OCI-M2 (cell line): Measurements from ENCODE around the gene ELMO1.

Experiments used
- DNase-seq: peaks from one replicate; lab custom pipeline; 2025; ENCODE audit not compliant: unreplicated experiment; lab: John Stamatoyannopoulos, UW

The ELMO1 gene

DNA sequence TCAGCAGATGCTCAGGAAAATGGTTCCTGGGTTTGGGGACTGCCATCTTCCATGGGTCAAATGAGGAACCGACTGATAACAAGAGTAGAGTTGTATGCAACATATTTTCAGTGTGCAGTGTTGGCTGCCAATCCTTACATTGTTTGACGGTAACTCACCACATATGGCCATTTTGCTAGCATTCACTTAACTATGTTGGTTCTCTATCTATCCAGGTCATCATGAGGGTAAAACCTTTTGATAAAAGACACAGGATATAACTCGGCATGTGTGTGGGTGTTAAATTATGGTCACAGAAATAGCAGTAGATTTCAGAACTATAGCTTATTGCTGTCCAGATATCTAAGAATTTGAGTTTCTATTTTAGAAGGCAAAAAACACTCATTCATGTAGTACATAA is 583.6 kb downstream of the ELMO1 start:
- no peak for DNase-seq

DNA sequence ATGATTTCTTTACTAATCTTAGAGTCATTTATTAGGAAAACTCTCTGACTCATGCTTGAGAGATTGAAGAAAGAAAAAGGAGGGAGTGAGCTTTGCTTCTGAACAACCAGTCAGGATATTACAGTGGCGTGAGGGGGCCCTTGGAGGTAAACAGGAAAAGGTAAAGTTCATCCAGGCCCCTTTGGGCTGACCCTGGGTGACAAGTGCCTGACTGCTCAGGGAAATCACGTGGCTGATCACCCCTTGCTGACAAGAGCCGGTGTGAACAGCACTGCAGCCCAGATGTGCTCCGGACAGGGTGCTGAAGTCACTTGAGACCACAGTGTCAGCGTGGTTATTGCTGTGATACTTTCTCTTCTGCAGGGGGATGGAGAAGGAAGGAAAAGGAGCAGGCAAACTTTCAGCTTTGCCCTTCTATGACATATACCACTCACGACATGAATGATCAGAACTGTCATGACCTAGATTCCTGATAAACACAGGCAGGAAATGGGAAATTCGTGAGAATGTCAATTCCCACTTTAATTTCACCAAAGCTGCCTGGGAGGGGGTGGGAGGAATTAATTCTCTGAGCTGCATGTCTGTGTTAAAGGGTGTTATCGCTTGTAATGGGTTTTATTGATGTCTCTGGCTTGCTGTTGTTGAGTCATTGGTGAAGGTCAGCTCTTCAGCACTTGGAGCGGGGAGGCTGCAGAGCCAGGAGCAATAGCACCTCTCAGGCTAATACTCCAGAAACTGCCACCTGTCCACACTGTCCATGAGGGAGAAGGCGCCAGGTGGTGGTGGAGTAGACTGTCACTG is 584.6 kb downstream of the ELMO1 start:
- no peak for DNase-seq

- DNase-seq: no peak
Observed at GRCh38 chr7:36862771-36863261, 585.8 kb downstream of the ELMO1 start.

DNA sequence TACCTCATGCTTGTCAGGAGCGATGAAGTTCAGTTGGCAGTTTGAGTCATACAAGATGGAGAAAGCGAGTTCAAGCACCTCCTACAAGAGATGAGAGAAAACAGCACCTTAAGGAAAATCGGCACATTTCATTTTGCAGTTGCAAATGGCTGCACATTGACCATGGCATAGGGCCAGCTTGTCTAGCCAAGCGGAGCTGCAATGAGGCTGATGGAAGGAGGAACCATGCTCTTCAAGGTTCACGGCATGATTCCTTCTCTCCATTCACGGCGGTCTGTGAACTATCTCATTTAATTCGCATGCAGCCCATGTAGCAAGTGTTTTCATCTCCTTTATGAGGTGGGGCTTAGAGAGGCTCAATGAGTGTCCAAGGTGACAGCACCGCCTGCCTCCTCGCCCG is 587.0 kb downstream of the ELMO1 start:
- no peak for DNase-seq

GRCh38 chr7:36860681-36861080 is 588.0 kb downstream of the ELMO1 start:
- DNase-seq: no peak

- no peak for DNase-seq
Observed at GRCh38 chr7:36855330-36855729, 593.3 kb downstream of the ELMO1 start.

GRCh38 chr7:36854652-36855051 is 594.0 kb downstream of the ELMO1 start:
- no peak for DNase-seq

DNA sequence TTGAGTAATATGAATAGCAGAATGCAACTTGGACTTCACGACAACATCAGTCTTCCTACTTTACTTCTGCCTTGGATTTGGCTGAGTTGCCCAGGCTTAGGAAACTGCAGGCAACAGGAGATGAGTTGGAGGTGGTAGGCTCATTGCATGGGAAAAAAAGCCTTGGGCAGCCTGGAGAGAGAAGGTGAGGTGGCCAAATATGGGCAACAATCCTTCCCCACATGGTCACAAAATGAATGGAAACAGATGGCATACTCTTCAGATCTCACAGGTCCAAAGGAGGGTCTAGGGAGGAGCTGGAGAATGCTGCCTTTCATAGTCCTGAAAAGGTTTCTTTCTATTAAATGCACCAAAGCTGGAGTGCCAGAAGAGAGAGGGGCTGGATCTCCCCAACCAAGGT is 595.7 kb downstream of the ELMO1 start:
- DNase-seq: no peak

DNA sequence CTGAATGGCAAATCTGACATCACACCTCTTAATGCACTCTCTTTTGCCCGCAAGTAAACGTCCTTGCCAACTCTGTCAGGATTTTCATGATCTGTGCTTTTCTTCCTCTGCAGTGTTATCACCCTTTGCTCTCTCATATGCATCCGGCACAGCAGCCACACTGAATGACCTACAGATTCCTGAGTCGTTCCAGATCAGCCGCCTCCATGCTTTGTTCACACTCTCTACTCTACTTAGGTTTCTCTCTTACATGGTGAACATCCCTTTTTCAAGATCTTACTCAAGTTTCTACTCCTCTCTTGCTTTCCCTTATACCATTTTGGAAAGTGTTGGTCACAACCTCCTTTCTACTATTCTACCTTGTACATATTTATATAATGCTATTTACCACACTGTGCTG is 596.6 kb downstream of the ELMO1 start:
- no peak for DNase-seq

DNA sequence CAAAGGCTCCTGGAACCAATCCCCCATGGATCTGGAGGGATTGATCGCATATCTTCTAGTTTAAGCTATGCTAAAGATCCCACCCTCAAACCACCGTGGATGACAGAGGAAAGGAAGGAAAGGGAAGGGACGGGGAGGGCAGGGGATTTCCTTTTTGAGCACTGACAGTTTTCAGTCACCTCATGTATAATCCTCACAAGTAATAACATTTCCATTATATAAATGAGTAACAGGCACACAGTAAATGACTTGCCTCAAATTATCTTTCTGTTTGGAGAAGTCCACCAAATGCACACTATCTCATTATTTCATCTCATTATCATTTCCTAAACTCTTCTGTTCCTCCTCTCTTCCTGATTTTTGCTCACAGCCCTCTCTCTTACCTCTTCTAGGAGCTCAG is 597.3 kb downstream of the ELMO1 start:
- DNase-seq: no peak

- DNase-seq: no peak
Observed at GRCh38 chr7:36847946-36848345, 600.7 kb downstream of the ELMO1 start.

GRCh38 chr7:36844374-36844773 is 604.3 kb downstream of the ELMO1 start:
- DNase-seq: no peak

- no peak for DNase-seq
Observed at GRCh38 chr7:36840904-36841303, 607.8 kb downstream of the ELMO1 start.

DNA sequence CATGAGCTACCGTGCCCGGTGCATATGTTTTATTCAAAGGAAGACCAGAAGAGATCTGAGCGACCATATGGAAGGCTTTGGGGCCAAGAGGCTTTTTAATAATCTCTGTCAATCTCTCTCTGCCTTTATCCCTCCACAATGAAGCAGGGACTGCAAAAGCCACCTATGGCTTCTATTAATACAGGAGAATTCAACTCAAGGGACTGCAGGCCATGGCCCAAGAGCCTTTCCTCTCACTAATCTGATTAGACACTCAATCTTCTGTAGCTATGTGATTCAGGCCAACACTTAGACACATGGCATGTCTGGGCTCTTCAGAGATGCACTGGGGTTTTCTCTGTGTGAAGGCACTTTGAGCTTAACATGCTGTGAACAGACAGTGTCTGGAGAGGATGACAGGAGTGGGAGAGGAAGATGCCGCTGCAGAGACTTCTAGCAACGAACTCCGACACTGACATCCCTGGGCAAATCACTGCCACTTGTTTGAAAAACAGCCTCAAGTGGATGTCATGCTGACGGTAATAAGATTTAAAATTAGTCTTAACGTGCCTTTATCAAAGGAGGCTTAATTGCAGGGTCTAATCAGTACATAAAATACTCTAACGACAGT is 609.9 kb downstream of the ELMO1 start:
- no peak for DNase-seq

DNA sequence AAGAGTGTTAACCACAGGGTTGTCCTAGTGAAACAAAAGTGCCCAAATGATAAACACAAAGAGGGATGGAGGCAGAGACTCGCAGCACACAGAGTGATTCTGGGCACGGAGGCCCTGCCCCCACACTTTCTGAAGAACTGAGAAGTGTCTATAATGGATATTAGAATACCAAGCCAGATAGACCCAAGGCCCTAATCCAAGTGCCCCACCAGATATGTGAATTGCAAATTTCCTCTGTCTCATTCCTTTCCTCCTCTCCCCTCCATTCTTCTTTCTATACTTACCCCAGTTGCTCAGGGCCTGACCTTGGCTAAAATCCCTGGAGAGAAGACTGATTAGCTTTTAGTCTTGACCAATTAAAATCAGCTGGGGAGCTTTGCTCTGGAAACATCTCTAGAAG is 617.6 kb downstream of the ELMO1 start:
- no peak for DNase-seq

DNA sequence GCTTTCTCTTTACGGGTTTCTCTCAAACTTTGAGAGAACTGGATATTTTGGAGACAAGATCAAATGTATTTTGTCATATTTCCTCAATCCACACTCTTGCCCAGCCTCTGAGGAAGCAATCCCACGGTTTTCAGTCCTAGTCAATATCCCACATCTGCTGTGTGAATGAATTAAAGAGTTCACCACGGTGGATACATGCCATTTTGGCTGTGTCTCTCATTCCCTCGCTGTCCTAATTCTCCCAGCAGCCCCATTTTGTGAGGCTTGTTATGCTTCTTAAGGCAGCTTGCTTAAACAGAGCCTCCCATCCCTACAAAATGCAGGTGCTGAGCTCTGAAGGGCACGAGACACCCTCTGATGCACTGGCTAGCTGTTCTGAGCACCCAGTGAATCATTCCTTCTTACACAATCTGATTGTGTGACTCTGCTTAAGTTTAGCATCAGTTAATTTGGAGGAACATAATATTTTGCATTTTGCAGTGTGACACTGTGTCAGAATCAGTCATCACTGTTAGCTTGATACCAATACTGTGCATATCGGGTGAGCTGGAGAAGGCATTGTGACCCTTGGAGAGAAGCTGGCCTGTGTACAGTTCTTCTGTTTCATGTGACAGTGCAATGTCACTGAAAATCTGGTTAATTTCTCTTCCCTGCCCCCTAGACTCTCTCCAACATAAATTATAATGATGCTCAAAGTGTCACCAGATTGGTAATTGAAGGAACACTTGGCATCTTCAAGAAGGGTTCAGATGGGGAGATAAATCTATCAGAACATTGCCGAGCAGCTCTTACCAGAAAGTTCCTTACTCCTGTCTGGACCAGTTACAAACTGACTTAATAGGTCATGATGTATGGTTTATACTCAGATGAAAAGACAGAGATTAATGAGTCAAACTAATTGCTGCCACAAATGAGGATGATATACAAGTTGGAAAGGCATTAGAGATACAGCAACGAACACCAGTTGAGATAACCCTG is 620.6 kb downstream of the ELMO1 start:
- DNase-seq: no peak

GRCh38 chr7:36825501-36825900 is 623.2 kb downstream of the ELMO1 start:
- DNase-seq: no peak

DNA sequence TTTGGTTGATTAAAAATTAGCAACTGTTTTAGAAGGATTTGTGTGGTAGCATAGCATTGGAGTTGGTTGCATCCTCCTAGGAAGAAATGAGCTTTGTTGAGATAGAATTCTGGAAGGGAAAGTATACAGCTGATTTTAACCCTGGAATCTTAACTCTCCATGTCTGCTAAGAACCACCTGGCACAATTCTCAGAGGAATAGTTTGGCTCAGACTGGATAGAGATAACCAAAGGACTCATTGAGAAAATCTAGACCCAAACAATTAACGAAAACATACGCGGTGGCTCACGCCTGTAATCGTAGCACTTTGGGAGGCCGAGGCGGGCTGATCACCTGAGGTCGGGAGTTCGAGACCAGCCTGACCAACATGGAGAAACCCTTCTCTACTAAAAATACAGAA is 625.3 kb downstream of the ELMO1 start:
- DNase-seq: no peak

- DNase-seq: no peak
Observed at GRCh38 chr7:36821617-36822016, 627.0 kb downstream of the ELMO1 start.

GRCh38 chr7:36820527-36821170 is 628.0 kb downstream of the ELMO1 start:
- DNase-seq: no peak

- no peak for DNase-seq
Observed at GRCh38 chr7:36819639-36820038, 629.0 kb downstream of the ELMO1 start.
